CD14-positive monocyte (primary cell): ENCODE data around the gene INTS2. TPM values are rescaled to one million over a fixed set of nuclear protein-coding genes. Genes with fewer than 3 reads are reported as not detected.

Experiments
- DNase-seq, 3 donors: peaks; one replicate each; pipeline ENCODE4 v3.0.0-alpha.2; 2011 to 2022
- H2AFZ ChIP-seq: 2 replicates; pipeline ENCODE4 v1.6.0; 2012; ENCODE audit warnings: mild to moderate bottlenecking, low read depth, low read length, inconsistent platforms; ENCODE audit not compliant: insufficient read depth, poor library complexity, severe bottlenecking
- H3K27ac ChIP-seq, 2 donors: 1 replicate in 1 of 2; 2 replicates in 1 of 2; pipeline ENCODE4 v1.5.1; 2012 to 2013; ENCODE audit warnings: low read length in 2 of 2, control low read depth in 1 of 2, inconsistent platforms in 1 of 2, low read depth in 1 of 2, mild to moderate bottlenecking in 1 of 2
- H3K27me3 ChIP-seq, 2 donors: one replicate each; pipeline versions ENCODE4 v1.6.0 to v1.6.1; 2011 to 2013; ENCODE audit warnings: low read length in 2 of 2; ENCODE audit not compliant: control insufficient read depth in 2 of 2, insufficient read depth in 2 of 2
- H3K36me3 ChIP-seq, 2 donors: replicated peaks in 1 of 2; 1 replicate in 1 of 2; 2 replicates in 1 of 2; pipeline versions ENCODE4 v1.5.1 to v1.6.1; 2012 to 2013; ENCODE audit warnings: low read length in 2 of 2, control low read depth in 1 of 2, inconsistent platforms in 1 of 2, mild to moderate bottlenecking in 1 of 2; ENCODE audit not compliant: insufficient read depth in 2 of 2, control insufficient read depth in 1 of 2
- H3K4me1 ChIP-seq, 2 donors: 1 replicate in 1 of 2; 2 replicates in 1 of 2; pipeline versions ENCODE4 v1.5.1 to v1.6.1; 2012 to 2013; ENCODE audit warnings: low read length in 2 of 2, control low read depth in 1 of 2, inconsistent platforms in 1 of 2, mild to moderate bottlenecking in 1 of 2, moderate library complexity in 1 of 2; ENCODE audit not compliant: insufficient read depth in 2 of 2, control insufficient read depth in 1 of 2
- H3K4me2 ChIP-seq: replicated peaks from 2 replicates; pipeline ENCODE3; 2012; ENCODE audit warnings: low read length, moderate library complexity, mild to moderate bottlenecking; ENCODE audit not compliant: poor library complexity, severe bottlenecking; ENCODE audit errors: extremely low read depth
- H3K4me3 ChIP-seq, 3 experiments: fragments of 200-600 bp in 1 of 3; sonication (generic) in 1 of 3; replicated peaks in 1 of 3; 1 replicate in 2 of 3; 2 replicates in 1 of 3; pipeline ENCODE4 v1.5.1; 2011 to 2013; ENCODE audit warnings: low read length in 3 of 3, mild to moderate bottlenecking in 3 of 3, control low read depth in 2 of 3, low read depth in 2 of 3, inconsistent platforms in 1 of 3, moderate library complexity in 1 of 3
- H3K79me2 ChIP-seq: 2 replicates; pipeline ENCODE4 v1.6.0; 2012; ENCODE audit warnings: mild to moderate bottlenecking, control low read depth, inconsistent platforms, low read length, moderate library complexity; ENCODE audit not compliant: insufficient read depth
- H3K9ac ChIP-seq: 2 replicates; pipeline ENCODE4 v1.6.0; 2017; ENCODE audit warnings: low read length, mild to moderate bottlenecking; ENCODE audit not compliant: insufficient read depth, poor library complexity, severe bottlenecking
- H3K9me3 ChIP-seq, 2 donors: replicated peaks in 1 of 2; 1 replicate in 1 of 2; 2 replicates in 1 of 2; pipeline versions ENCODE4 v1.5.1 to v1.6.1; 2012 to 2013; ENCODE audit warnings: low read length in 2 of 2, control low read depth in 1 of 2; ENCODE audit not compliant: control insufficient read depth in 1 of 2, insufficient read depth in 1 of 2
- H4K20me1 ChIP-seq: 2 replicates; pipeline ENCODE4 v1.6.0; 2012; ENCODE audit warnings: mild to moderate bottlenecking, low read length, control low read depth, moderate library complexity; ENCODE audit not compliant: insufficient read depth
- H3K27ac Mint-ChIP-seq, 7 donors: one replicate each; pipeline ENCODE4 v1.8.0; 2020; ENCODE audit warnings: mild to moderate bottlenecking in 7 of 7, mixed read lengths in 7 of 7, moderate library complexity in 6 of 7, inconsistent platforms in 2 of 7
- H3K27me3 Mint-ChIP-seq, 3 donors: one replicate each; pipeline ENCODE4 v1.8.0; 2021 to 2022; ENCODE audit warnings: low read depth in 3 of 3, mild to moderate bottlenecking in 3 of 3, mixed read lengths in 3 of 3, moderate library complexity in 3 of 3, inconsistent platforms in 1 of 3
- H3K36me3 Mint-ChIP-seq, 2 donors: one replicate each; pipeline ENCODE4 v1.8.0; 2020; ENCODE audit warnings: mixed read lengths in 2 of 2, inconsistent platforms in 1 of 2, mild to moderate bottlenecking in 1 of 2
- H3K4me1 Mint-ChIP-seq: one replicate; pipeline ENCODE4 v1.8.0; 2020; ENCODE audit warnings: mild to moderate bottlenecking, mixed read lengths
- H3K4me3 Mint-ChIP-seq, 2 donors: one replicate each; pipeline ENCODE4 v1.8.0; 2020; ENCODE audit warnings: mild to moderate bottlenecking in 2 of 2, mixed read lengths in 2 of 2, moderate library complexity in 1 of 2
- H3K9me3 Mint-ChIP-seq, 7 donors: one replicate each; pipeline ENCODE4 v1.8.0; 2020 to 2022; ENCODE audit warnings: mixed read lengths in 7 of 7, mild to moderate bottlenecking in 6 of 7, moderate library complexity in 6 of 7, inconsistent platforms in 2 of 7
- CTCF ChIP-seq: fragments of 200-600 bp; IDR thresholded peaks from one replicate; pipeline ENCODE4 v1.8.0; 2022; ENCODE audit warnings: antibody characterized with exemption, mild to moderate bottlenecking
- WGBS: methylation state at CpG from one replicate; pipeline ENCODE4 v1.1.5; 2013; ENCODE audit warnings: missing lambda C conversion rate; ENCODE audit not compliant: insufficient coverage; 5-methylcytosine and 5-hydroxymethylcytosine counted together
- intact Hi-C, 2 donors: fragments of 100-400 bp; cut with micrococcal nuclease; formaldehyde crosslinking; loops; one replicate each; pipeline versions ENCODE4 v1.15.0 to v1.15.1; 2023
- polyA plus RNA-seq, 3 donors: library from polyadenylated mRNA; depleted of rRNA in 1 of 3; unstranded in 2 of 3; stranded (reverse) in 1 of 3; fragments of 300-500 nt in 2 of 3; fragments of >200 nt in 1 of 3; fragmentation: Illumina TruSeq in 2 of 3; gene quantifications; 1 replicate in 2 of 3; 2 replicates in 1 of 3; pipeline ENCODE4 v1.2.3, GENCODE V29; 2012 to 2021

The INTS2 gene
- polyA plus RNA-seq, 3 donors = 2.2 to 2.9 (median 2.6) TPM

GRCh38 chr17:61818225-61818624, 109.6 kb downstream of the INTS2 start:
- no peaks in the 10 kb centered on the region for H3K27me3 Mint-ChIP-seq
- Histone ChIP-seq H3K9ac (no peak overlapping the region), H3K9me3 (peaks cover 0 to 6% of the 10 kb centered on the region in 2 donors), H2AFZ (no peak overlapping the region), H3K4me1 (peaks cover 10 to 16% of the 10 kb centered on the region in 2 donors), H3K4me2 (no peak overlapping the region), H3K79me2 (no peaks in the 10 kb centered on the region), H3K36me3 (peaks cover 0 to 5% of the 10 kb centered on the region in 2 donors), H3K4me3 (no peak overlapping the region), H3K27me3 (no peaks in the 10 kb centered on the region), H4K20me1 (no peaks in the 10 kb centered on the region), H3K27ac (no peak overlapping the region)
- intact Hi-C loops = no loop called here
- H3K36me3 Mint-ChIP-seq = peaks cover 16 to 30% of the 10 kb centered on the region in 2 donors
- no peak overlapping the region for H3K4me3 Mint-ChIP-seq
- H3K4me1 Mint-ChIP-seq = peaks cover 13% of the 10 kb centered on the region
- no peak for TF ChIP-seq CTCF
- no peak for DNase-seq
- peaks cover 2 to 6% (median 5%) of the 10 kb centered on the region in 7 donors for H3K9me3 Mint-ChIP-seq
- H3K27ac Mint-ChIP-seq = peak overlapping the region in 1 of 7 donors; percentile 5

- no peak overlapping the region for H3K27ac Mint-ChIP-seq
- no peak for TF ChIP-seq CTCF
- Histone ChIP-seq H3K9ac (no peak overlapping the region), H3K27me3 (no peaks in the 10 kb centered on the region), H3K9me3 (peaks cover 0 to 6% of the 10 kb centered on the region in 2 donors), H3K79me2 (no peaks in the 10 kb centered on the region), H4K20me1 (no peaks in the 10 kb centered on the region), H3K4me1 (peaks cover 10 to 16% of the 10 kb centered on the region in 2 donors), H2AFZ (no peak overlapping the region), H3K4me2 (no peak overlapping the region), H3K36me3 (peaks cover 0 to 5% of the 10 kb centered on the region in 2 donors), H3K4me3 (no peak overlapping the region), H3K27ac (no peak overlapping the region)
- H3K4me3 Mint-ChIP-seq = no peak overlapping the region
- no peak for DNase-seq
- WGBS = no CpG with 5 or more reads among the region's 3 CpGs
- H3K27me3 Mint-ChIP-seq = no peaks in the 10 kb centered on the region
- H3K4me1 Mint-ChIP-seq = peaks cover 19% of the 10 kb centered on the region
- H3K36me3 Mint-ChIP-seq = peaks cover 15 to 25% of the 10 kb centered on the region in 2 donors
- peaks cover 2 to 6% (median 5%) of the 10 kb centered on the region in 7 donors for H3K9me3 Mint-ChIP-seq
- intact Hi-C loops = no loop called here
These were observed 110.3 kb downstream of the INTS2 start for GRCh38 chr17:61817452-61817851.
